ENCODE results near the gene TPRX1.
"Not testable (repeated sequence)": the region's sequence is repeated elsewhere in the genome, so short reads cannot be mapped to it uniquely, and the experiment has no call there.

The TPRX1 gene

DNA sequence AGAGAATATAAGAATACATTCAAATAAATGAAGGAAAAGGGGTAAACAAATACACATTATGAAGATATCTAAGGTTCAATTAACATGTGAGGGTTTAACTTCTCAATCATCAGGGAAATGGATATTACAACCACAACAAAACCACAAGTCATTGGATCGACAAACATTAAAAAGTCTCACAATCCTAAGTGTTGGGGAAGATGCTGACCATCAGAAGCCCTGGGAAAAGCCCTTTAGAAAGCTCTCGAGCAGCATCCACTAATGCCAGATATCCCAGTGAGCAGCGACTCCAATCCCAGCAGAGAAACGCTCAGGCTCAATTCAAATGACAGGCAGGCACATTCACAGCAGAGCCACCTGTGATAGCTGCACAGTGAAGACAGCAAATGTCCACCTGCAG lies 3.1 kb downstream of the TPRX1 start:
- DNase-seq = no peak

DNA sequence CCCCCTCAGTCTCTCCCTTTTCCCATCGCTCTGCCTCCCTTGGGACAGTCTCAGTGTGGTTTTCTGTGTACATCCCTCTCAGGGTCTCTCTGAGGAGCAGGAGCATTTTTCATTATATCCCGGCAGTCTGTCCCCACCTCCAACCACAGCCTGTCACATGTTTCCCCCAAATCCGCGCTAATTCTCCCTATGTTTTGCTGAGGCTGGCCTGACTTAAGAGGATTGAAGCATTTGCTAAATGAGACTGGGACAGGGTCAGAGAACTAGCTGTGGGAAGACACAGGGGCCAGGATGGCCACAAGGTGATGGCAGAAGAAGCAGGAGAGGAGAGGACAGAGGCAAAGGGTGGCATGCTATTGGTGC lies 5.5 kb downstream of the TPRX1 start:
- no peak for DNase-seq

DNA sequence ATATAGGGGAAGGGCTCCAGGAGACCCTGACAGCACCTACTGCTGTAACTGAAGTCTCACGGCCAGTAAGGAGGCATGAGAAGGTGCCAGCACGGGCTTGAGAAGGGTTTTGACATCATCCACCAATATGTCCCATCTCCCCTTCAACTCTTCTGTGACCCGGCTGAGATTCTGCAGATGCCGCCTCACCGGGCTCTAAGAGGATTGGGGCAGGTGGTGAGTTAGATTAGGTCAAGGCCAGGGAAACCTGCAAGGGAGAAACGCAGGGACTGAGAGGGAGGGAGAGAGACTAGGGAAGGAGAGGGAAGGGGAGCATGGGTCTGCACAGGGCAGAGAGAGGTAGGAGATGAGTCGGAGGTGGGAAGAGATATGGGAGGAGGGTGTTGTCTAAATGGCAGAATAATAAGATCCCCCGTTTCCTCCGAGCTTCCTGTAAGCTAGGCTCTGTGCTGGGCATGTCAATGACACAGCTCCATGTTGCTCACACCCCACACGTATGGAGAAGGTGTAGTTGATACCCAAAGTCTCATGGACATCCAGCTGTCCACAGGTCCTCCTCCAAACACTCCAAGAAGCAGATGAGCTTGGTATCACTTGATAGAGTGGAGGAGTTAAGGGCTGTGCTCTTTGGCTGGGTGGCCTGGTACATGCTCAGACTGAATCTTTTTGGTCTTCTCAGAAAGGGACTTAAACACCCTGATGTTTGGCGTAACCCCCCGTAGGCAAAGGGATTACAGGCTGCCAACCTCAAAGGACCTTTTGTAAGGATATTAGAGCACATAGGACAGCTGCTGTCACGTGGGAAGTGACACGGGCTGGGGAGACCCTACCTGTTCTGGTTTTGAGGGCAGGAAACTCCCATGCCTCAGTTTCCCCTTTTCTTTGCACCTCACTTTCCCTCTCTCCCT lies 6.1 kb downstream of the TPRX1 start:
- DNase-seq = no peak

DNA sequence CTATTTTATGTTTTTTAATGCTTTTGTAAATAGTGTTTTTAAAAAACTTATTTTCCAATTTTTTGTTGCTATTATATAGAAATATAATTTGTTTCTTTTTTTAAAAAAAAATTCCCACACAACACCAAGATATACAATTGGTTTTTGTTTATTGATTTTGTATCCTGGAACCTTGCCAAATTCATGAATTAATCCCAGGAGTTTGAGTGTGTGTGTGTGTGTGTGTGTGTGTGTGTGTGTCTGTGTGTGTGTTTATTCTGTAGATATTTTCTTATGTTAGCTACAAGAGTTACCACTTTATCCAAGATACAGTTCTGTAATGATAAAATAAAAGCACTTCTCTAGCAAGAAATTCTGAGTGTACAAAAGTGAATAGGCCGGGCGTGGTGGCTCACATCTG lies 7.6 kb downstream of the TPRX1 start:
- DNase-seq = no peak

DNA sequence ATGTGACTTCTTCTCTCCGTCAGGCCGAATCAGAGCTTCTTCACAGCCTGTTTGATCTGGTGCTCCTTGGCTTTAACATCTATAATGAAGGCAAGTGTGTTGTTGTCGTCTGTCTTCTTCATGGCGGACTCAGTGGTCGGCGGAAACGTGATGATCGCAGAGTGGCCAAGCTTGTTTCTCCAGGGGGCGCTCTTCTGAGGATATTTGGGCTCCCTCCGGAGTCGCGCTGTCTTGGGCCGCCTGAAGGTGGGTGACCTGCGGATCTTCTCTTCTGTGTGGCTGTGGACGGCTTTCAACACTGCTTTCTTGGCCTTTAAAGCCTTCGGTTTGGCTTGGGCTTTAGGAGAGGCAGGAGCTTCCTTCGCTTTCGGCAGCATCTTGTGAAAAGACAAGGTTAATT lies 9.8 kb downstream of the TPRX1 start:
- DNase-seq = no peak

DNA sequence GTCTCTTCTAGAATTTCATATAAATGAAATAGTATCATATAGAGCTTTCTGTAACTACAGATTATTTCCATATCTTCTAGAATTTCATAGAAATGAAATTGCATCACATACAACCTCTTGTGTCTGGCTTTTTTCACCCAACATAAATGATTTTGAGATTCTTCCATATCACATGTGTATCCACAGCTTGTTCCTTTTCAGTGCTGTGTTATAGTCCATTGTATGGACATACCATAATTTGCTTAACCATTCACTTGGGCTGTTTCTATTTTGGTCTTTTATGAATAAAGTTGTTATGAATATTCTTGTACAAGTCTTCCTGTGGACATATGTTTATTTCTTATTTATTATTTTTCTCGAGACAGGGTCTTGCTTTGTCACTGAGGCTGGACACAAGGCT lies 11.7 kb downstream of the TPRX1 start:
- no peak for DNase-seq

DNA sequence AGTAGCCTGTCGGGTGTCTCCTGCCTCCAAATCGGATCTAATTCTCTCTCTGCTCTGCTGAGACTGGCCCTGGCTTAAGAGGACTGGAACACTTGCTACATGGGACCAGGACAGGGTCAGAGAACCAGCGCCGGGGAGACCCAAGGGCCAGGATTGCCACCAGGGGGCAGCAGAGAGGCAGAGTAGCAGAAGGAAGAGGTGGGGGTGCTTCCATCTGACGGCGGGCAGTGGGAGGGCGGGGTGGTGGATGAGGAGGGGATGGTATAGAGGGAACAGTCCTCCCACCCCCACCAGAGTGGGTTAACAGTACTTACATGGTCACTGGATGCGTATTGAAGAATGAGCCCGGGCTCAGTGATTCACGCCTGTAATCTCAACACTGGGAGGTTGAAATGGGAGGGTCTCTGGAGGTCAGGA lies 13.9 kb downstream of the TPRX1 start:
- DNase-seq = peak; percentile 26

DNA sequence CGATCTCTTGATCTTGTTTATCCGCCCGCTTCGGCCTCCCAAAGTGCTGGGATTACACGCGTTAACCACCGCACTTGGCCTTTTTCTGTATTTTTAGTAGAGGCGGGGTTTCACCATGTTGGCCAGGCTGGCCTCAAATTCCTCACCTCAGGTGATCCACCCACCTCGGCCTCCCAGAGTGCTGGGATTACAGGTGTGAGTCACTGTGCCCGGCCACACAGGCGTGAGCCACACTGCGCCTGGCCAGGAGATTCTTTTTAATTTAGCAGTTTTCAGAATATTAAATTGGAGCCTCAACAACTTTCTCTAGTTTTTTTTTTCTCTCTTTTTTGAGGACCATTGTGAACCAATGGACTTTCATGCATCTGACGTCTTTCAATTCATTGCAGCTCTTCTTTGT lies 14.5 kb downstream of the TPRX1 start:
- not testable (repeated sequence) for DNase-seq

DNA sequence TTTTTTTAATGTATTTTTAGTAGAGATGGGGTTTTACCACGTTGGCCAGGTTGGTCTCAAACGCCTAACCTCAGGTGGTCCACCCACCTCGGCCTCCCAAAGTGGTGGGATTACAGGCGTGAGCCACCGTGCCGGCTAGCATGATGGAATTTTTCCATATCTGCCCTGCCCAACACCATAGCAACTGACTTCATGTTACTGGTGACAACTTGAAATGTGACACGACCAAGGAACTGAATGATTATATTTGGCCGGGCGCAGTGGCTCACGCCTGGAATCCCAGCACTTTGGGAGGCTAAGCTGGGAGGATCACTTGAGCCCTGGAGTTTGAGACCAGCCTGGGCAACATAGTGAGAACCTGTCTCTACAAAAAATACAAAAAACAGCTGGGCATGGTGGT lies 17.0 kb downstream of the TPRX1 start:
- not testable (repeated sequence) for DNase-seq

DNA sequence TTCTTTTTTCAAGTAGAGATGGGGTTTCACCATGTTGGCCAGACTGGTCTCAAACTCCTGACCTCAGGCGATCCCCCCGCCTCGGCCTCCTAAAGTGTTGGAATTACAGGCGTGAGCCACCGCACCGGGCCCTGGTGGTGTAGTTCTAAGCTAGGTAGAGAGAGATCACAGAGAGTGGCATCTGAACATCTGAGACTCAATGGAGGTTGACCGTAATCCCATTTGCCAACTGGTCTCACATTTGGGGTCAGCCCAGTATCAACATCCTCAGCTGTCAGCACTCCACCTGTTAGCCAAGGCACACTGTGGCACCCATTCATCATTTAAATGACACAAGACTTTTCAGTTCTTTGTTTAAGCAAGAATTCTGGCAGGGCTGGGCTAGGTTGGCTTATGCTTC lies 17.8 kb downstream of the TPRX1 start:
- DNase-seq = no peak

DNA sequence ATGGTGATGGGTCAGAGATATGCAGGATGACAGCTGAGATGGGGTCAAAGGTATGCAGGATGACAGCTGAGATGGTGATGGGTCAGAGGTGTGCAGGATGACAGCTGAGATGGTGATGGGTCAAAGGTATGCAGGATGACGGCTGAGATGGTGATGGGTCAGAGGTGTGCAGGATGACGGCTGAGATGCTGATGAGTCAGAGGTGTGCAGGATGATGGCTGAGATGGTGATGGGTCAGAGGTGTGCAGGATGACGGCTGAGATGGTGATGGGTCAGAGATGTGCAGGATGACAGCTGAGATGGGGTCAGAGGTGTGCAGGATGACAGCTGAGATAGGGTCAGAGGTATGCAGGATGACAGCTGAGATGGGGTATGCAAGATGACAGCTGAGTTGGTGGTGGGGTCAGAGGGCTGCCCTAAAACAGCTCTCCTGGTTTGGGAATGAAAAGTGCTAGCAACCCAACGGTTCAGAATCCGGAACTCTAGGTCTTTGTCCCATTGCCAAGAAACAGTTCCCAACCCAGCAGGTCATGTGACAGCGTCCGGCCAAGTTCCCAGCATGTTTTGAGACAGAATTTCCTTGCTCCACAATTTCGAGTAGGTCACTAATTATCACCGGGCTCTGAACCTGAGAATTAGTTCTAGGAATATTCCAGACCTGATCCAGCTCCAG lies 22.6 kb downstream of the TPRX1 start:
- no peak for DNase-seq

DNA sequence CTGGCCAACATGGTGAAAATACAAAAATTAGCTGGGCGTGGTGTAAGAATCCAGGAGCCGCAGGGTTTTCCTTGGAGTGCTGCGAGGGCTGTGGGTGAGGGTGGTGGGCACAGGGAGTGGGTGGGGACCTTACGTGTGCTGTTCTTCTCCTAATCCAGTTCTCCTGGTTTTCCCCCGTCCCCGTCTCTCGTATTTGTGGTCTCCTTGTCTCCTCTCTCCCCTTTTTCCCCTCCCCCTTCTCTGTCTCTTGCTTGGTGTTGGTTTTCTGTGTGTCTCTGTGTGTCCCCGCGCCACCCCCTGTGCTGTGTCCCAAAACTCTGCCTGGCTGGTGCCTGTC lies 24.2 kb downstream of the TPRX1 start:
- no peak for DNase-seq

DNA sequence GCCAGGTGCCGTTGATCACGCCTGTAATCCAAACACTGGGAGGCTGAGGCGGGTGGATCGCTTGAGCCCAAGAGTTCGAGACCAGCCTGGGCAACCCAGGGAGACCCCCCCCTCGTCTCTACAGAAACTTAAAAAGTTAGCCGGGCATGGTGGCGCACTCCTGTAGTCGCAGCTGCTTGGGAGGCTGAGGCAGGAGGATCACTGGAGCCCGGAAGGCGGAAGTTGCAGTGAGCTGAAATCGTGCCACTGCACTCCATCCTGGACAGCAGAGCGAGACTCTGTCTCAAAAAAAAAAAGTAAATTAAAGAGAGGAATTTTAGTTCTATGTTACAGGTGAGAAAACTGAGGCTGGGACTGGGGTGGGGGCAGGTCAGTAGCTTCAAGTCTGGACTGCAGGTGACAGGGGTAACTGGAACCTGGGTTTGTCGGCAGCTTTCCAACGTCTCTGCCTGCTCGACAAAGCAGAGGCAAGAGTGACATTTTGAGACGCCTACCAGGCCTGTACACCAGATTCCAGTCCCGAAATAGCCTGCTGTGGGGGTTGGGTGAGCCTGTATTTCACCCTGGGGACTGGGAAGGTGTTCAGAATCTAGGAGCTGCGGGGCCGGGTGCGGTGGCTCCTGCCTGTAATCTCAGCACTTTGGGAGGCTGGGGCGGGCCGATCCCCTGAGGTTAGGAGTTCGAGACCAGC lies 24.7 kb downstream of the TPRX1 start:
- DNase-seq = no peak

DNA sequence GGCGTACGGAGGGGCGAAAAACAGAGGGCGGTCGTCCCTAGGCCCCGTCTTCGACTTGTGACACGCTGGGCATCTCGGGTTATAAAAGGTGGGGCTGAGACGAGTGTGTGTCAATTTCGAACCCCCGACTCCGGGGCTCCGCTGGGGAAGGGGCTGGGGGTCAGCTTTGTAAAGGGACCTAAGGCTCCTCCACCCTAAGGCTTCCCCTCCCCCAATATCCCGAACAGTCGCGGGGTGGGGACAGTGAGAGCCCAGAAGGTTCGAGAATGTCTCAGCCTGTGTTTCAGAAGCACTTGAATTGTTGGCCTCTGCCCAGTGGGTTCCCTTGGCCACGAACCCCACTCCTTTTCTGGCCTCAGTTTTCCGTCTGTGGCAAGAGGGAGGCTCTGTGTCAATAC lies 25.4 kb downstream of the TPRX1 start:
- no peak for DNase-seq

DNA sequence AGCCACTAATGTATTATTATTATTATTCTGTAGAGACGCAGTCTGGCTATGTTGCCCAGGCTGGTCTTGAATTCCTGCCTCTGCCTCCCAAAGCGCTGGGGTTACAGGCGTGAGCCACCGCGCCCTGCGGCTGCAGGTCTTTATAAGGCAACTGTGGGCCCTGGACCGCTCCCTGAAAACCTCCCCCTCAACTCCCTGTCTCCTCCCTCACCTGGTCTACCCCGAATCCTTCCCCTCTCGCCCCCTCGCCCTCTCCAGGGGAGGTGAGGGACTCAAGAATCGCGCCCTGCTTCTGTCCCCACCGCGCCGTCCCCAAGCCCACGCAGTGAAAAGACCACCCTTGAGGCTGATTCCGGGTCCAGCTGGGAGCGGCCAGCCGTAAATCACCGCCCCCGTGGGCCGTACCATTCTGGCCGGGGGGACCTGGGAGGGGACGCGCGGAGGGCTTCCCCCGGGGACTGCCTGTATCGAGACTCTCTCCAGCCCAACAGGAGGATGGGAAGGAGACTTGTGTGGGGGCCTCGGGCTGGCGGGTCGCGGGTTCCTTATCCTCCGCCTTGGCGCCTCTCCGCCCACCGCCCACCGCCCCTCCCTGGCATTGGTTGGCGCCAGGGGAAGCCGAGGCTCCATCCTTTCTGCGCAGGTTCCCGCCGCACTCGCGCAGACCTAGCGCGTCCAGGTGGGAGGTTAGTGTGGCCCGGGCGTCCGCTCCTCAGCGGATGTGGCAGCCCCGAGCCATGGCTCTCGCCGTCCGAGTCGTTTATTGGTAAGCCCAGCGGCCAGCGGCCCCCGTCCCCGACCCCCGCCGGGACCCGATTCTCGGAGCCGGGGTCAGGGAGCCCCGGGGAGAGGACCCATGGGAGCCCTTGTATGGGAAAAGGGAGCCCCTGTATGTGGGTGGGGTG lies 26.1 kb downstream of the TPRX1 start, which contains the start of gene SELENOW:
TSS of gene SELENOW (plus strand) at position 655 of the 905 bp plus-strand sequence. CDS start at position 738, 83 bp downstream.
- DNase-seq = peak; percentile 88

DNA sequence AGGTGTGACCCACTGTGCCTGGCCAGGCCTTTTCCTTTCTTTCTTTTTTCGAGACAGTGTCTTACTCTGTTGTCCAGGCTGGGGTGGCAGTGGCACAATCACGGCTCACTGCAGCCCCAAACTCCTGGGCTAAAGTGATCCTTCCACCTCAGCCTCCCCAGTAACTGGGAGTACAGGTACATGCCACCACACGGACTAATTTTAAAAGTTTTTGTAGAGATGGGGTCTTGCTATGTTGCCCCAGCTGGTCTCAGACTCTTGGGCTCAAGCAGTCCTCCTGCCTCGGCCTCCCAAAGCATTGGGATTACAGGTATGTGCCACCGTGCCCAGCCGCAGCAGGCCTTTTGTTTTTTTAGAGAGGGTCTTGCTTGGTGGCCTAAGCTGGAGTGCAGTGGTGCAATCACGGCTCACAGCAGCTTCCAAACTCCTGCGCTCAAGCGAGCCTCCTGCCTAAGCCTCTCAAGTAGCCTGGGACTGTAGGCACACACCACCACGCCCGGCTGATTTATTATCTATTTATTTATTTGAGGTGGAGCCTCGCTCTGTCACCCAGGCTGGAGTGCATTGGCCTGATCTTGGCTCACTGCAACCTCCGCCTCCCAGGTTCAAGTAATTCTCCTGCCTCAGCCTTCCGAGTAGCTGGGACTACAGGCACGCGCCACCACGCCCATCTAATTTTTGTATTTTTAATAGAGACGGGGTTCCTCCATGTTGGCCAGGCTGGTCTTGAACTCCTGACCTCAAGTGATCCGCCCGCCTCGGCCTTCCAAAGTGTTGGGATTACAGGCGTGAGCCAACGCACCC lies 26.9 kb downstream of the TPRX1 start:
- DNase-seq = not testable (repeated sequence)

DNA sequence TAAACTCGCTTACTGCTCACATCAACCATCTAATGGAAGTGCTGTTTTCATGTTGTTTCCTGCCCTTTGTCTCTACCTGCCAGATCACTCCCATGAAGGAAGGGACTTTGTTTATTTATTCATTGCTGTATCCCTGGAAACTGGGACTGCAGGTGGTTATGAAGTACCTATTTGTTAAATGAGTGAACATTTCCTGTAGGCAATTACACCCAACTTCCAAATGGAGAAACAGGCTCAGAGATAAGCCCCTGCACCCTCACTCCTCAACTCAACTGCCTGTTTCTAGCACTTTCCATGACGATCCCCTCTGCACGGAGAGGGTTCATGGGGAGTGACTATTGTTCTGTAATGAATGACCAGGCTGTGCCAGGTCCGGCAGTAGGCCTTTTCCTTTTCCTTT lies 27.8 kb downstream of the TPRX1 start:
- DNase-seq = peak; percentile 93

DNA sequence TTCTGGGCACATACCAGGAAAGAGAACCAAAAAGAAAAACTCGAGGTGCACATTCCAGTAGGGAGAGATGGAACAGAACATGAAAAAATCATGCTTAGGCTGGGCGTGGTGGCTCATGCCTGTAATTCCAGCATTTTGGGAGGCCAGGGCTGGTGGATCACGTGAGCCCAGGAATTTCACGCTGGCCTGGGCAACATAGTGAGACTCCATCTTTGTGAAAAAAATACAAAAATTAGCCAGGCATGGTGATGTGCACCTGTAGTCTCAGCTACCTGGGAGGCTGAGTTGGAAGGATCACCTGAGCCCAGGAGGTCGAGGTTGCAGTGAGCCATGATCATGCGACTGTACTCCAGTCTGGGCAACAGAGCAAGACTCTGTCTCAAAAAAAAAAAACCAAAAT lies 33.1 kb downstream of the TPRX1 start:
- DNase-seq = not testable (repeated sequence)

DNA sequence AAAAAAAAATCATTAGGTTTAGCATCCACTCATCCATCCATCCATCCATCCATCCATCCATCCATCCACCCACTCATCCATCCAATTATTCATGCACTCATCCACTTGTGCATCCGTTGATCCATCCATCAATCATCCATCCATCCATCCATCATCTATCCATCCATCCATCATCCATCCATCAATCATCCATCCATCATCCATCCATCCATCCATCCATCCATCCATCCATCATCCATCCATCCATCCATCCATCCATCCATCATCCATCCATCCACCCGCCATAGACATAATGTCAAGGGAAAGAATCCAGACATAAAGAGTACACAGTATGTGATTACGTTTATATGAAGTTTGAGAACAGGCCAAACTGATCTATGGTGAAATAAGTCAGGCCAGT lies 34.8 kb downstream of the TPRX1 start:
- no peak for DNase-seq

DNA sequence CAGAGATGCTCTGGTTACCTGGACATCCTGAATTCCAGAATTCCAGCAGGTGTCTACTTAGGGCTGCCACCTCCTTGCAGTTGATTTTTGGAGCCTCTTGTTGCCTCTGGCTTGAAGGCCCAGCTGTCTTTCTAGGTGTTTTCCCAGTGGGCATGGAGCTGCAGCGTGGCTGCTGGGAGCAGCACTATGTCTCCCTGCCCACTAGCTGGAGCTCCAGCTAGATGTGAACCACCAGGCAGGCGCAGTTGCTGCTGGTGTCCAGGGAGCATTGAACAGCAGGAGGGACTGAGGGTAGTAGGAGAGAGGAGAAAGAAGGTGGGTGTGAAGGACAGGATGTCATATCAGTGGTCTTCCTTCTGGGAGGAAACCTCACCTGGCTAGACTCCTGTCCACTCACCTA lies 35.7 kb downstream of the TPRX1 start:
- DNase-seq = no peak

DNA sequence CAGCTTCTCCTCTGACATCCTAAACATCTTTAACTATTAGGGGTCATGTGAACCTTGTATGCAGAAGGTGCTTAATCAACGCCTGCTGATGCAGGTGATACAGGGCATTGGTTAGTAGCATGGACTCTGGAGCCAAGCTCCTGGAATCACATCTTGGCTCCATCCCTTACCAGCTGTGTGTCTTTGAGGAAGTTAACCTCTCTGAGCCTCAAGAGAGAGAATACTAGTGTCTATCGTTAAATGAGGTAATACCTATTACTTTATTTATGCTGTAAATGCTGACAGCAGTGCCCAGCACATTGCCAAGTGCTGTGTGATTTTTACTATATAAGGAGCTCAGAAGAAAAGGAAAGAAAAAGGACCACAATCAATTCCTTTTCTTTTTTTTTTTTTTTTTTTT lies 37.0 kb downstream of the TPRX1 start:
- DNase-seq = no peak

DNA sequence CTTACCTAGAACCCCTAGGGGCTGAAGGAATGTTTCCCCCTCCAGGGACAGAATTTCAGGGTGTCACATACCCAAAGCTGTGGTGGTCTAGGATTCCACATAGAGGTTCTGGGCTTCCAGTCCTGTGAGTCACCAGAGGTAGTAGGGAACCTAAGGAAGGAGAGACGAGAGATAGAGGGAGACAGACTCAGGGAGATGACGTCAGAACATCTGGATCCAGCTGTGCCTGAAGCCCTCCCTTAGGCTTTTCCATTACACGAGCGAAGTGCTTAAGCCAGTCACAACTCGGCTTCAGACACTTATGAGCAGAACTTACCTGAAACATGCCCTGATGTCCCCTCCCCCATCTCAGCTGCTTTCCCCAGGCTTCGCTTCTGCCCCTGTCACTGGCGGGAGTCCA lies 37.7 kb downstream of the TPRX1 start:
- no peak for DNase-seq
